GM12865 (cell line): ENCODE measurements around the gene AIP.

ENCODE experiments used
- DNase-seq: peaks from one replicate; pipeline ENCODE4 v3.0.0; 2010; ENCODE audit warnings: low read depth
- H3K4me3 ChIP-seq: 2 replicates; pipeline ENCODE4 v1.5.1; 2011; ENCODE audit warnings: mild to moderate bottlenecking, low read depth, low read length, control low read depth
- CTCF ChIP-seq: IDR thresholded peaks from 2 replicates; pipeline ENCODE4 v1.5.1; 2011; ENCODE audit warnings: low read length, control low read depth, low read depth, inconsistent platforms; ENCODE audit not compliant: insufficient read depth; ENCODE audit errors: missing control alignments

Gene AIP

DNA sequence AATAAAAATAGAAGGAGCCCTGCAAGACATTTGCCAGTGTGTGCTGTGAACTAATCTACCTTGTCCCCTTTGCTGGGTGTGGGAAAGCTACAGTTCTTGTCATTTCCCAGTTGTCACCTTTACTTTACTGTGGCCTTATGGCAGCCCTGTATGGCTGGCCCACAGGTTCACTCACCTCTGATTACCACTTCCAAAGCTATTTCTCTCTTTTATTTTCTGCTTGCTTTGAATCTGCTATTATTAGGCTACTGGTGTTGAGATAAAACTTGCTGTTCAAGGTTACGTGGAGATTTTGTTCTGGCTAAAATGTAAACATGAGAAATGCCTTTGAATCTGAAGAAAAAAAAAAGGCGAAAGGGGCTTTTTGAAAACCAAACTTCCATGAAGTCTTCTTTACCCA lies 50.1 kb downstream of the AIP start:
- no peak for TF ChIP-seq CTCF
- no peak overlapping the region for H3K4me3 ChIP-seq
- no peak for DNase-seq

- H3K4me3 ChIP-seq, result no peak overlapping the region
- DNase-seq, result no peak
- TF ChIP-seq CTCF, result no peak
Observed at GRCh38 chr11:67534070-67534679, 51.3 kb downstream of the AIP start.

DNA sequence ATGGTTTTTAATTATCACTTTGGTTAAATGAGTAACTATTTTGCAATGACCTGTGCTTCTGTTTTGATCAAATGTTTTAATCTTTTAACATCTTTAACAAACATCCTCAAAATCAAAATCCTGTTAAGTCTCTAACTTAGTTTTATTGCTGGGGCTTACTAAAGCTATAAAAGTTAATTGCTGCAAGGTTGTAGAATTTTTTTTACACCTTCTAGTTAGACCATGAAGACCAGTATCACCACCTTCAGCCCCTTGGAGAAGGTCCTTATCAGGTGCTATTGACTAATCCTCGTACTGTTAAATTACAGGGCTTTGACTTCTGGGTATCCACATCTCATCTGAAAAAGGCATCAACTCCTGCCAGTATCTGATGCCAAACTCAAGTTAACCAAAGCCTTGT lies 52.7 kb downstream of the AIP start:
- no peak for TF ChIP-seq CTCF
- DNase-seq, result no peak

DNA sequence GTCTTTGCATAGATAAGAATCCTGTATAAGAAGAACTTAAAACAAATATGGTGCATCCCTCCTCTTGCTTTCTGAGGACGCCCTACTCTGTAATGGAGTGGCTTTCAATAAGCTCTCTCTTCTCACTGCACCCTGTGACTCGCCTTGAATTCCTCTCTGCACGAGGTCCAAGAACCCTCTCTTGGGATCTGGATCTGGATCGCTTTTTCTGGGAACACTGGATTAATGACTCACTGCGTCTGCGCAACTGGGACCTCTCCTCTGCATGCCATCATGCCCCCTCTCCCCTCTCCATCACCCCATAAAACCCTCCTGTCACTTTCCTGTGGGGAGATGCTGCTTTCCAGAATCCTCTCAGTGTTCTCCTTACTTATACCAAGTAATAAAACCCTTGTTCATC lies 55.5 kb downstream of the AIP start:
- DNase-seq, result no peak
- no peak for TF ChIP-seq CTCF
- no peak overlapping the region for H3K4me3 ChIP-seq

More for the DNA sequence above, 52.7 kb downstream of the AIP start:
- H3K4me3 ChIP-seq, result no peak overlapping the region

GRCh38 chr11:67538823-67539505 lies 56.1 kb downstream of the AIP start:
- TF ChIP-seq CTCF, result no peak
- no peak overlapping the region for H3K4me3 ChIP-seq
- DNase-seq, result no peak

GRCh38 chr11:67539550-67539949 lies 56.7 kb downstream of the AIP start:
- no peak overlapping the region for H3K4me3 ChIP-seq
- no peak for TF ChIP-seq CTCF
- DNase-seq, result peak; percentile 27
